Measurements from ENCODE around the gene EIF3A.

DNA sequence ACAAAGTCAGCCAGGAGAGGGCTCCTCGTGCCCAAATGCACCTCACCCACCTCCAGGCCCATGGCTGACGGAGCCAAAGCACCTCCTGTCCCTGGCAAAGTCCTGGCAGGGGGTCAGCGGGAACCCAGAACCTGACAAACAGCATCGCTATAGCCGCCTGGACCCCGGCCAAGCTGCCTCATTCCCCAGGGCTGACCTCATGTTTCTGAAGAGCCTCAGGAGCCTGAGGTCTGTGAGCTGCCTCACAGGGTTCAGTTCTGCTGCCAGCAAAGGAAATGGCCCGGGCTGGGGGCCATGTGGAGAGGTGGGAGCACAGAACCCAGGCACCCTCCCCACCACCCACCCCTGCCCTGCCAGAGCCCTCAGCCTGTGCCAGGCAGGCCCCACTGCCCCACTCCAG, 55.3 kb downstream of the EIF3A start:
- TF ChIP-seq, protein P1, sequence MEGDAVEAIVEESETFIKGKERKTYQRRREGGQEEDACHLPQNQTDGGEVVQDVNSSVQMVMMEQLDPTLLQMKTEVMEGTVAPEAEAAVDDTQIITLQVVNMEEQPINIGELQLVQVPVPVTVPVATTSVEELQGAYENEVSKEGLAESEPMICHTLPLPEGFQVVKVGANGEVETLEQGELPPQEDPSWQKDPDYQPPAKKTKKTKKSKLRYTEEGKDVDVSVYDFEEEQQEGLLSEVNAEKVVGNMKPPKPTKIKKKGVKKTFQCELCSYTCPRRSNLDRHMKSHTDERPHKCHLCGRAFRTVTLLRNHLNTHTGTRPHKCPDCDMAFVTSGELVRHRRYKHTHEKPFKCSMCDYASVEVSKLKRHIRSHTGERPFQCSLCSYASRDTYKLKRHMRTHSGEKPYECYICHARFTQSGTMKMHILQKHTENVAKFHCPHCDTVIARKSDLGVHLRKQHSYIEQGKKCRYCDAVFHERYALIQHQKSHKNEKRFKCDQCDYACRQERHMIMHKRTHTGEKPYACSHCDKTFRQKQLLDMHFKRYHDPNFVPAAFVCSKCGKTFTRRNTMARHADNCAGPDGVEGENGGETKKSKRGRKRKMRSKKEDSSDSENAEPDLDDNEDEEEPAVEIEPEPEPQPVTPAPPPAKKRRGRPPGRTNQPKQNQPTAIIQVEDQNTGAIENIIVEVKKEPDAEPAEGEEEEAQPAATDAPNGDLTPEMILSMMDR (IDR thresholded peaks at IDR 0.05; ENCODE audit: low read length): no peak
- TF ChIP-seq EZH2 (IDR thresholded peaks at IDR 0.05; ENCODE audit: borderline replicate concordance, low read length): no peak
